Neuronal stem cell (in vitro differentiated cells): ENCODE results near the gene ABCC8.

ENCODE experiments used
- DNase-seq: peaks from one replicate; pipeline ENCODE4 v3.0.0-alpha.2; 2013; ENCODE audit warnings: low spot score
- H2AFZ ChIP-seq: one replicate; pipeline ENCODE4 v1.6.1; 2013; ENCODE audit warnings: mild to moderate bottlenecking, low read length, inconsistent platforms
- H2AK5ac ChIP-seq: 2 replicates; pipeline ENCODE4 v1.6.1; 2013; ENCODE audit warnings: low read depth, mild to moderate bottlenecking, inconsistent platforms, low read length, moderate library complexity, mixed read lengths
- H2BK120ac ChIP-seq: 2 replicates; pipeline ENCODE4 v1.6.1; 2013; ENCODE audit warnings: low read depth, mild to moderate bottlenecking, inconsistent platforms, low read length, moderate library complexity, mixed read lengths
- H2BK12ac ChIP-seq: one replicate; pipeline ENCODE4 v1.6.1; 2013; ENCODE audit warnings: low read length, inconsistent platforms
- H2BK15ac ChIP-seq: 2 replicates; pipeline ENCODE4 v1.6.1; 2013; ENCODE audit warnings: mild to moderate bottlenecking, low read length, inconsistent platforms, mixed read lengths
- H2BK5ac ChIP-seq: one replicate; pipeline ENCODE4 v1.6.1; 2013; ENCODE audit warnings: inconsistent platforms, mild to moderate bottlenecking, low read length, moderate library complexity
- H3K14ac ChIP-seq: one replicate; pipeline ENCODE4 v1.6.1; 2013; ENCODE audit warnings: low read length, inconsistent platforms
- H3K18ac ChIP-seq: 2 replicates; pipeline ENCODE4 v1.6.1; 2013; ENCODE audit warnings: low read length, inconsistent platforms
- H3K23ac ChIP-seq: 2 replicates; pipeline ENCODE4 v1.6.1; 2013; ENCODE audit warnings: low read depth, mild to moderate bottlenecking, mixed read lengths, low read length, inconsistent platforms; ENCODE audit not compliant: poor library complexity
- H3K27ac ChIP-seq: replicated peaks from 3 replicates; pipeline ENCODE4 v1.5.1; 2013; ENCODE audit warnings: low read length, inconsistent platforms
- H3K27me3 ChIP-seq, 3 experiments: 2 replicates each; pipeline ENCODE4 v1.6.1; 2013; ENCODE audit warnings: low read length in 3 of 3, mild to moderate bottlenecking in 2 of 3, inconsistent platforms in 1 of 3, low read depth in 1 of 3, mixed read lengths in 1 of 3, moderate library complexity in 1 of 3; ENCODE audit not compliant: control insufficient read depth in 3 of 3, insufficient read depth in 3 of 3
- H3K36me3 ChIP-seq, 2 donors: replicated peaks in 1 of 2; 2 replicates each; pipeline ENCODE4 v1.6.1; 2013; ENCODE audit warnings: low read length in 2 of 2; ENCODE audit not compliant: control insufficient read depth in 2 of 2, insufficient read depth in 2 of 2
- H3K4ac ChIP-seq: 2 replicates; pipeline ENCODE4 v1.6.1; 2013; ENCODE audit warnings: inconsistent platforms, mild to moderate bottlenecking, low read length, moderate library complexity
- H3K4me1 ChIP-seq, 2 donors: 1 replicate in 1 of 2; 2 replicates in 1 of 2; pipeline ENCODE4 v1.6.1; 2013; ENCODE audit warnings: low read length in 2 of 2, low read depth in 1 of 2; ENCODE audit not compliant: control insufficient read depth in 2 of 2, insufficient read depth in 1 of 2
- H3K4me2 ChIP-seq: one replicate; pipeline ENCODE4 v1.6.1; 2013; ENCODE audit warnings: mild to moderate bottlenecking, low read length, inconsistent platforms; ENCODE audit not compliant: insufficient read depth, poor library complexity, severe bottlenecking
- H3K4me3 ChIP-seq, 2 donors: 2 replicates each; pipeline ENCODE4 v1.5.1; 2013; ENCODE audit warnings: low read length in 2 of 2, mild to moderate bottlenecking in 2 of 2, inconsistent platforms in 1 of 2, moderate library complexity in 1 of 2
- H3K79me1 ChIP-seq: one replicate; pipeline ENCODE4 v1.6.1; 2013; ENCODE audit warnings: low read depth, mild to moderate bottlenecking, inconsistent platforms, low read length, moderate library complexity
- H3K9ac ChIP-seq: one replicate; pipeline ENCODE4 v1.6.1; 2013; ENCODE audit warnings: mild to moderate bottlenecking, low read depth, low read length, inconsistent platforms; ENCODE audit not compliant: poor library complexity
- H3K9me3 ChIP-seq, 2 donors: replicated peaks in 1 of 2; 2 replicates each; pipeline versions ENCODE3 to v1.6.1; 2013; ENCODE audit warnings: low read length in 2 of 2, mild to moderate bottlenecking in 2 of 2, inconsistent platforms in 1 of 2, low read depth in 1 of 2, mixed read lengths in 1 of 2, moderate library complexity in 1 of 2; ENCODE audit not compliant: control insufficient read depth in 2 of 2, insufficient read depth in 1 of 2
- H4K8ac ChIP-seq: one replicate; pipeline ENCODE4 v1.6.1; 2013; ENCODE audit warnings: low read depth, mild to moderate bottlenecking, inconsistent platforms, low read length, moderate library complexity
- H4K91ac ChIP-seq: one replicate; pipeline ENCODE4 v1.6.1; 2013; ENCODE audit warnings: low read length, low read depth, mild to moderate bottlenecking, inconsistent platforms; ENCODE audit not compliant: poor library complexity
- WGBS, 2 donors: extraction: QIAGEN DNeasy Blood & Tissue Kit; methylation state at CpG; one replicate each; pipeline ENCODE4 v1.1.7; 2013; ENCODE audit warnings: missing lambda C conversion rate in 2 of 2, mixed read lengths in 1 of 2; ENCODE audit not compliant: insufficient read length in 2 of 2, insufficient replicate concordance in 1 of 2; ENCODE audit errors: extremely low coverage in 2 of 2; 5-methylcytosine and 5-hydroxymethylcytosine counted together

Gene ABCC8

GRCh38 chr11:17354601-17354991 lies 122.0 kb downstream of the ABCC8 start:
- H3K23ac ChIP-seq: no peak overlapping the region
- WGBS, 2 donors: no CpG with 5 or more reads among the region's 3 CpGs
- H2AK5ac ChIP-seq: no peak overlapping the region
- peaks cover 0 to 30% of the 10 kb centered on the region in 2 donors for H3K36me3 ChIP-seq
- H2BK12ac ChIP-seq: no peak overlapping the region
- no peak overlapping the region for H3K4ac ChIP-seq
- no peak overlapping the region for H3K9ac ChIP-seq
- no peak overlapping the region for H3K14ac ChIP-seq
- no peak overlapping the region for H2BK15ac ChIP-seq
- no peak overlapping the region for H2AFZ ChIP-seq
- no peak overlapping the region for H2BK120ac ChIP-seq
- peak overlapping the region in 1 of 2 donors; percentile 54 for H3K4me3 ChIP-seq
- DNase-seq: peak; percentile 54
- no peak overlapping the region for H2BK5ac ChIP-seq
- peaks cover 0 to 31% (median 5%) of the 10 kb centered on the region in 3 experiments for H3K27me3 ChIP-seq
- H3K4me2 ChIP-seq: no peak overlapping the region
- no peak overlapping the region for H4K8ac ChIP-seq
- H3K9me3 ChIP-seq: peaks cover 0 to 23% of the 10 kb centered on the region in 2 donors
- no peak overlapping the region for H4K91ac ChIP-seq
- H3K4me1 ChIP-seq: peaks cover 2 to 3% of the 10 kb centered on the region in 2 donors
- H3K18ac ChIP-seq: no peak overlapping the region
- H3K79me1 ChIP-seq: no peaks in the 10 kb centered on the region
- no peak overlapping the region for H3K27ac ChIP-seq

- no peak overlapping the region for H2BK15ac ChIP-seq
- H2AFZ ChIP-seq: peak overlapping the region; percentile 97
- no peak overlapping the region for H3K23ac ChIP-seq
- H3K14ac ChIP-seq: no peak overlapping the region
- no peak overlapping the region for H3K27ac ChIP-seq
- H2AK5ac ChIP-seq: no peak overlapping the region
- H3K36me3 ChIP-seq: peaks cover 0 to 24% of the 10 kb centered on the region in 2 donors
- peak overlapping the region; percentile 54 to 79 for H3K4me3 ChIP-seq
- H2BK5ac ChIP-seq: no peak overlapping the region
- H3K4ac ChIP-seq: no peak overlapping the region
- H3K4me1 ChIP-seq: peaks cover 2 to 3% of the 10 kb centered on the region in 2 donors
- H3K4me2 ChIP-seq: peak overlapping the region; percentile 76
- H3K79me1 ChIP-seq: no peaks in the 10 kb centered on the region
- DNase-seq: no peak
- no peak overlapping the region for H2BK120ac ChIP-seq
- H3K18ac ChIP-seq: peak overlapping the region; percentile 96
- no peak overlapping the region for H4K8ac ChIP-seq
- H3K9me3 ChIP-seq: peaks cover 0 to 19% of the 10 kb centered on the region in 2 donors
- H3K9ac ChIP-seq: no peak overlapping the region
- peaks cover 0 to 31% (median 5%) of the 10 kb centered on the region in 3 experiments for H3K27me3 ChIP-seq
- WGBS, 2 donors: 100% methylated on average over 1 of the region's 15 CpGs; no CpG with 5 or more reads in 1 of the 2 donors
- H2BK12ac ChIP-seq: no peak overlapping the region
- H4K91ac ChIP-seq: no peak overlapping the region
These were observed 122.6 kb downstream of the ABCC8 start for GRCh38 chr11:17353821-17354600.

- peak overlapping the region; percentile 84 for H3K14ac ChIP-seq
- peak overlapping the region; percentile 96 for H3K18ac ChIP-seq
- peak overlapping the region; percentile 77 for H3K4me2 ChIP-seq
- H3K79me1 ChIP-seq: no peaks in the 10 kb centered on the region
- peaks cover 0 to 14% of the 10 kb centered on the region in 2 donors for H3K9me3 ChIP-seq
- peak overlapping the region; percentile 54 to 79 for H3K4me3 ChIP-seq
- H2BK5ac ChIP-seq: no peak overlapping the region
- no peak overlapping the region for H2BK15ac ChIP-seq
- no peak overlapping the region for H3K4ac ChIP-seq
- peaks cover 2 to 3% of the 10 kb centered on the region in 2 donors for H3K4me1 ChIP-seq
- no peak overlapping the region for H4K8ac ChIP-seq
- no CpG with 5 or more reads among the region's 69 CpGs for WGBS, 2 donors
- peak overlapping the region; percentile 80 for H3K9ac ChIP-seq
- H3K36me3 ChIP-seq: peaks cover 0 to 17% of the 10 kb centered on the region in 2 donors
- no peak overlapping the region for H2AK5ac ChIP-seq
- H2BK12ac ChIP-seq: no peak overlapping the region
- H3K27me3 ChIP-seq: peaks cover 0 to 31% (median 5%) of the 10 kb centered on the region in 3 experiments
- H4K91ac ChIP-seq: no peak overlapping the region
- H2AFZ ChIP-seq: peak overlapping the region; percentile 97
- DNase-seq: peak; percentile 63
- H3K27ac ChIP-seq: no peak overlapping the region
- no peak overlapping the region for H2BK120ac ChIP-seq
- no peak overlapping the region for H3K23ac ChIP-seq
These were observed 123.5 kb downstream of the ABCC8 start for GRCh38 chr11:17352950-17353820.
